IPS DF 6.9 (cell line): Measurements from ENCODE around the gene ABCC4.

ENCODE experiments used
- DNase-seq: peaks from one replicate; pipeline ENCODE4 v3.0.0-alpha.2; 2013; ENCODE audit warnings: low read depth, low spot score
- H3K27ac ChIP-seq: one replicate; pipeline ENCODE4 v1.5.1; 2013; ENCODE audit warnings: low read length, control low read depth
- H3K27me3 ChIP-seq: 2 replicates; pipeline ENCODE4 v1.6.1; 2013; ENCODE audit warnings: mild to moderate bottlenecking, low read length; ENCODE audit not compliant: control insufficient read depth, insufficient read depth
- H3K36me3 ChIP-seq: 2 replicates; pipeline ENCODE4 v1.6.1; 2013; ENCODE audit warnings: low read length; ENCODE audit not compliant: control insufficient read depth, insufficient read depth
- H3K4me1 ChIP-seq: 2 replicates; pipeline ENCODE4 v1.6.1; 2013; ENCODE audit warnings: low read length; ENCODE audit not compliant: control insufficient read depth, insufficient read depth
- H3K4me3 ChIP-seq: 2 replicates; pipeline ENCODE4 v1.5.1; 2013; ENCODE audit warnings: mild to moderate bottlenecking, low read length
- H3K9me3 ChIP-seq: 2 replicates; pipeline ENCODE4 v1.6.1; 2013; ENCODE audit warnings: low read length, inconsistent platforms; ENCODE audit not compliant: control insufficient read depth, insufficient read depth
- WGBS: extraction: QIAGEN DNeasy Blood & Tissue Kit; methylation state at CpG from one replicate; pipeline ENCODE4 v1.1.7; 2013; ENCODE audit warnings: mixed read lengths, missing lambda C conversion rate; ENCODE audit not compliant: insufficient read length, insufficient coverage; 5-methylcytosine and 5-hydroxymethylcytosine counted together

Gene ABCC4

DNA sequence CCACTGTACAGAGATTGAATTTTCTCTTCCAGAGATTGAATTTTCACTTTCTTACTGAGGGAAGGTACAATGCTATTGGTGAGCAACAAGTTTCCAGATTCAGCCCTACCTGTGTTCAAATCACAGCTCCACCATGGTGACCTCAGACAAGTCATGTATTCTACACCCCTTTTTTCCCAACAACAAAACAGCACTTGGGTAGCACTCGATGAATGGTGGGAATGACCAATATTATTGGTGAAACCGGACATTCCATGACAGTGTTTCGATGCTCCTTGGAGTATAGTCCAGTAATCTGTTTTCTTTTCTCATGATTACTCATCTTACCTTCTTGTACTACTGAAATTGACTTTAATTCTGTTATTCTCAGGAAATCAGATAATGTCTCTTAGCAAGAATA, 322.7 kb downstream of the ABCC4 start:
- WGBS = no CpG with 5 or more reads among the region's 3 CpGs

DNA sequence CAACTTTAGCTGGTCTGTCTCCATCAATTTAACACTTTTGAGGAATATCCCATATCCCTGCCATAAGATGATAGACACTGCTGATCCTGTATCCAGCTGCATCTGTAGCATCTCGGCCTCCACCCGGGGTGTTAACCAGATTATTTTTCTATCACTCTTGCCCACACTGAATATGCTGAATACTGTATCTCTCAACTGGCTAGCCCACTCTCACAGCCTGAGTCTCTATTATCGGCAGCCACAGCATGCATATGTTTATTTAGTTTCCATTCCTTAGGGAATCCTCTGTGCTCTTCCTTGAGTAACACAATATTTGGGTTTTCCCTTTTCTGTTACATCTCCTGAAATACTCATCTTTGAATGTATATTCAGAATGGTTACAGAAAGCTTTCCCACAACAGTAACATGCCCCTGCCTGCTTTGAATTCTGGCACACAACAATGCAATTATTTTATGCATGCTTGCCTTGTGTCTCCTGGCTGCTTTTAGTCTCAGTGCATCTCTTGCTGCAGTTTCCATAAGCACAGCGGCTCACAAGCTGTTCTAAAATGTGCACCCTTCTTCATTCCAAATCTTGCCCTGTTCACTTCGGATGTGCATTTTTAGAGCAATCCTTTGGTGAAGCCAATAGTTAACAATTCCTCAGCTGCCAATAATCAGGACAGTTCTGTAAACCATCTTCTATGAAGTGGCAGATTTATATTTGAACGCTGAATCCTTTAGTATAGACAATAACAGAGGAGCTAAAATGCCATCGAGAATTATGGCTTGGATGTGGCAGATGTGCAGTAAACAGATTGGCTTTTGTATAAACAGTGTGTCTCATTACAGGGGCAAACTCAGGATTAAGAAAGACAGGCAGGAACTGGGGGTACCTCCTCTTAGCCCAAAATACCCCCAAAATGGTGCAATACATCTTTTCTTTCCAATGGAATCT, 327.0 kb downstream of the ABCC4 start:
- Histone ChIP-seq H3K27ac (no peak overlapping the region), H3K4me3 (no peak overlapping the region), H3K27me3 (no peaks in the 10 kb centered on the region), H3K36me3 (no peaks in the 10 kb centered on the region), H3K9me3 (no peaks in the 10 kb centered on the region), H3K4me1 (peaks cover 3% of the 10 kb centered on the region; the same call in 1 of the 2 replicates)
- DNase-seq = no peak
- WGBS = no CpG with 5 or more reads among the region's 7 CpGs

More for the DNA sequence above, 322.7 kb downstream of the ABCC4 start:
- Histone ChIP-seq H3K36me3 (no peaks in the 10 kb centered on the region), H3K4me3 (no peak overlapping the region), H3K9me3 (no peaks in the 10 kb centered on the region), H3K27me3 (no peaks in the 10 kb centered on the region), H3K4me1 (peaks cover 1% of the 10 kb centered on the region; the same call in 1 of the 2 replicates), H3K27ac (no peak overlapping the region)
- DNase-seq = no peak

DNA sequence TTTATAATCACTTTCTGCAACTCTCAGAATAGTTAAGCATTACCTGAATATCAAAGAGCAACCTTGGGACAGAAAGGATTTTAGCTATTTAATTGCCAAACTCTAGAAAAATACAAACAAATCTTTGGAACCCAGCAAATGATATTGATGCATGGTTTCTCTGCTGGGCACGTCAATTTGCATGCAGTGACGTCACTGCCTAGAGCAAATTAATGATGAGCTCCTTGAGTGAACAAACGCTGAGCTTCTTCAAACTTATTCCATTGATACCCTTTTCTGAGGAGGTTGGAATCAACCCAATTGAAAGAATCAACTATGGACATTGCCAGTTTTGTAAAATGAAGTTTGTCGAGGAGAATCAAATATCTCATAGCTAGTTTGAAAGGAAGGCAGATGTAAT, 329.0 kb downstream of the ABCC4 start:
- peaks cover 3% of the 10 kb centered on the region; the same call in 1 of the 2 replicates for H3K4me1 ChIP-seq
- no peaks in the 10 kb centered on the region for H3K36me3 ChIP-seq
- no peaks in the 10 kb centered on the region for H3K9me3 ChIP-seq
- no peak overlapping the region for H3K4me3 ChIP-seq
- no peak overlapping the region for H3K27ac ChIP-seq
- WGBS = no CpG with 5 or more reads among the region's 4 CpGs
- no peaks in the 10 kb centered on the region for H3K27me3 ChIP-seq
- no peak for DNase-seq
